SW 1271 (cell line): ENCODE results near the gene CWH43.
"Not testable (repeated sequence)": the region's sequence is repeated elsewhere in the genome, so short reads cannot be mapped to it uniquely, and the experiment has no call there.

ENCODE experiments used
- DNase-seq, 2 experiments: peaks; one replicate each; lab custom pipeline; 2025; lab: John Stamatoyannopoulos, UW

The CWH43 gene

DNA sequence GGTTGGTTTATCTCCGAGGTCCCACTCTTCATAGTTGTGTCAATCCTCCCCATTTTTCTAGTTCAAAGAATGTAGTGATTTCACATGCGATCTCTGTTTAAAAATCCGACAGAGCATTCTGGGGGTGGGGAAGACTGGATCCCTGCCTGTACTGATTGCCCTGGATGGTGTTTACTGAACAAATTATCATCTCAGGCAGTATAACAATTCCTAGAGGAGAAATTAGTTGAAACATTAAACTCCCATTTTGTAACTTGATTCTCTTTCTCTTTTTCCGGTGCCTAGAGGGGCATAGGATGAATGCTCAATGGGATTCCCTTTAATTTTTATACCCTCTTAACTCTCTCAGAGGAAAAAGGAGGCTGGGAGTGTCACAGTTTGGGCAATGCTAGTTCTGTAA, 10.0 kb upstream of the CWH43 start:
- no peak for DNase-seq

- DNase-seq: no peak
Observed at GRCh38 chr4:48979914-48980579, 6.0 kb upstream of the CWH43 start.

GRCh38 chr4:48984005-48984404, 2.1 kb upstream of the CWH43 start:
- DNase-seq: not testable (repeated sequence)

- no peak for DNase-seq
Observed at GRCh38 chr4:48985602-48985975, 486 bp upstream of the CWH43 start.

DNA sequence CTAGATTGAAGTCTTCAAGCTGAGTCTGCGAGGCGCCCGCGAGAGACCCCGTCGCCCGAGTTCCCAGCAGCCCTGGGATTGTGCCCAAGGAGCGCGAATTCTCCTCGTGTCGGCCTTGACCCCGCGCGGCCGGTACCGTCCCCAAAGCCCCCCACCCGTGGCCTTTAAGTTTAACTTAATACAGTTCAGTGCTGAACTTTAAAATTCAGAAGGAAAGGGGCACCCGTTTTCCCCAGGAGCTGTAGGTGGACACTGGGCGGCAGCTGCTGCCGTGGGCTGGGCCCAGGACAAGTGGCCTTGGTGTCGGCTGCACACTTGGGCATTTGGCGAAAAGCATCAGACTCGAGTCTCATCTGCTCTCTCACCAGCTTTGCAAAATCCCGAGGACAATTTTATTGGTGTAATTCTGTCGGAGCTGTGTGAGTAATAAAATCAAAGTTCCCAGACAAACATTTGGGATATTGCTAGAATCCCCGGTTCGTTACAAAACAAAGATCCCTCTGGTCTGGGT, 634 bp downstream of the CWH43 start:
- DNase-seq: no peak

- DNase-seq: no peak
Observed at GRCh38 chr4:48989461-48990203, 3.6 kb downstream of the CWH43 start.

GRCh38 chr4:48991357-48991756, 5.3 kb downstream of the CWH43 start:
- no peak for DNase-seq

DNA sequence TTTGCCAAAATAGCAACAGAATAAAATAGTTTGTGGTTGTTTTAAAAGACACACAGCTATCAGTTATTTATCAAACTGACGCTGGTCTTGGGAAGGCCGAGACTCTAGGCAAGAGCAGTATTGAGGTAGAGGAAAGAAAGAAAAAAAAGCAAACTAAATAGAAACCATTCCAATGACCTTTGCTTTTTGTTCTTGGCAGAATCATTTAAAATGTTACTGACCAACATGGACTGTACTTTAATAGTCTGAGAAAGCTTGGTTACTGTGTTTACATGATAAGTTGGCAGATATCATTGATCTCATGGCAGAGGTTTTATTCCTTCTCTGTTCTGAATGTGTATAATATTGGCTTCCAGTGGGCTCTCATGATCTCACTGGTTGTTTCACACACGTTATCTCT, 11.9 kb downstream of the CWH43 start:
- DNase-seq: no peak

DNA sequence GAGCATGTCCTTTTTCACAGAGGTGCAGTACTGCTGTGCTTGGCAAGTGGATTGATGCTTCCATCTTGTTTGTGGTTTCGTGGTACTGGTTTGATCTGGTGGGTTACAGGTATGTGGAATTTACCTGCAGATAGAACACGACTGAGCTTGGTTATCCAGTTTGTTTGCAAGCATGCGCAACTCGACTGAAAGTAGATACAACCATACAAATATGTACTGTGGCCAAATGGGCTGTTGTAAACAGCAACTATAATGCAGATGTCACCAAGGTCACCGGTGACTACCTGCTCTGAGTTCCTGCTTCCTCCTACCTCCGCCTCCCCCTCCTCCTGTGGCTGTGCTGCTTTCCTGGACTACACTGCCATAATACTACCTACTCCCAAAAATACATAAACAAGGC, 12.4 kb downstream of the CWH43 start:
- DNase-seq: no peak

- DNase-seq: no peak
Observed at GRCh38 chr4:49000806-49001205, 14.7 kb downstream of the CWH43 start.

GRCh38 chr4:49002931-49003330, 16.9 kb downstream of the CWH43 start:
- no peak for DNase-seq

DNA sequence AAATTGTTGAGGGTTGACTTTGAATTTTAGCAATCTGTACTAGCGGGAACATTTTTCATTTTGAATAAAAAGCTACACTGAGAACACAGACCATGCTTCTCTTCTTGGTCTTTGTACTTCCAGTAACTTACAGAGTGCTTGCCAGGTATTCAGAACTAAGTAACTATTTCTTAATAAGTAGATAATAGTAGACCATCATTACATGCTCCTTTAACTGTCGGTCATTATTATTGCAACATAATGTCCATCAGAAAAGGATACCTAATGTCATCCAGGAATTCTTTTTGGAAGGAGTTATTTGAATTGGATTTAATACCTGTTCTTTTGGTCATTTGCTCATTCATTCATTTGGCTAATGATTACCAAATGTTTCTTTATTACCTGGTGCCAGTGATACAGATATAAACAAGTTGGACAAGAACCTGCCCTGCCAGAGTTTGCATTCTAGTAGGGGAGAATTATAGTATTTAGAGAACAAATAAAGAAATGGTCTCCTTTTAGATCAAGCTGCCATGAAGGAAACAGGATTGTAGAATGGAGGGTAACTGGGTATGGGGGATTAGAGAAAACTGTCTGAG, 32.7 kb downstream of the CWH43 start:
- DNase-seq: no peak

DNA sequence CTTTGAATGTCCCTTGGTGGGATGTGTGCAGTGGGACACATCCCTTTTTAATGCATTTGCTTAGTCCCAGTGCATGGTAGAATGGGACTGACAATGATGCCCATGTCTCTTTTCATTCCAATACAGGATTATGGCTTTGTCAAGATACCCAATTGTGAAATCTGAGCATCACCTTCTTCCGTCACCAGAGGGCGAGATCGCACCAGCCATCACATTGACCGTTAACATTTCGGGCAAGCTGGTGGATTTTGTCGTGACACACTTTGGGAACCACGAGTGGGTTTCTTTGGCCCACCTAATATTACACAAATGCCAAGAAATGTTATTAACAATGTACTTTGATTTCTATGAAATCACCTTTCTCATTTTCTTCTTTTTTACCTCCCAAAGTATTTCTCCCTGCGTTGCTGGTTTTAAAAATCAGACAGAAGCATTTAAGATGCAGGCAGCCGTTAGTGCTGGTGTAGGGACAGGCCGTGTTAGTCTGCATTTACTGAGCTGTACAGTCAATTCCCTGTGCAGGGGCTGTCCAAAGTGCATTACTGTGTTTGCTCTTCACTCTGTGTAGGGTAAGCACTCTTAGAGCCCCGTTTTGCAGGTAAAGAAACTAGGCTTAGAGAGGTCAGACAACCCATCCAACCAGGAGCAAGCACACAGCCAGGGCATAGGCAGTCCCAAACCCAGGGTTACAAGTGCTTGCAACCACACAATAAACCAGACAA, 46.5 kb downstream of the CWH43 start:
- DNase-seq: peak in 1 of 2 experiments; percentile 30

- DNase-seq: no peak
Observed at GRCh38 chr4:49036528-49036927, 50.5 kb downstream of the CWH43 start.

- DNase-seq: no peak
Observed at GRCh38 chr4:49044270-49044669, 58.2 kb downstream of the CWH43 start.

DNA sequence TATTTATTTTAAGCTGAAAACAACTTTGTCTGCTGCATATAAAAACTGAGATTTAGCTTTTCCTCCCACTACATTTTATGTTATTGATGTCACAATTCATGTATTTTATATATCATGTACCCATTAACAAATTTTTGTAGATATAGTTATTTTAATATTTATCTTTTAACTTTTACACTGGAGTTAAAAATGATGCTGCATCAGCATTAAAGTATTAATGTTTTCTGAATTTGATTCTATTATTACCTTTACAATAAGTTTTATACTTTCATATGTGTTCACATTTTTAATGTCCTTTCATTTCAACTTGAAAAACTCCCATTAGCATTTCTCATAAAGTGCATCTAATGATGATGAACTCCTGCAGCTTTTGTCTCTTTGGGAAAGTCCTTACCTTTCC, 72.2 kb downstream of the CWH43 start:
- no peak for DNase-seq

DNA sequence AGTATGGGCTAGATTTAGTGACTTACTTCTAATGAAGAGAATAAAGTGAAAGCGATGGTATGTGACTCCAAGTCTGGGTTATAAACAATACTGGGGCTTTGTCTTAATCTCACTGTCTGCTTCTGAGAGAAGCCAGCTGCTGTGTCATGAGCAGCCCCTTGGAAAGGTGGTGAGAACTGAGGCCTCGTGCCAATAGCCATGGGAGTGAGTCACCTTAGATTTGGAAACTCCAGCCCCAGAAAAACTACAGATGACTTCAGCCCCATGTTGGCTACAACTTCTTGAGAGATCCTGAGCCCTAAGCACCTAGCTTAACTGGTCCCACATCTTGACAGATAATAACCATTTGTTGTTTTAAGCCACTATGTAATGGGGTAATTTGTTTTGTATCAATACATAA, 77.6 kb downstream of the CWH43 start:
- DNase-seq: no peak

GRCh38 chr4:49072196-49072595, 86.1 kb downstream of the CWH43 start:
- DNase-seq: not testable (repeated sequence)

- DNase-seq: not testable (repeated sequence)
Observed at GRCh38 chr4:49091883-49092282, 105.8 kb downstream of the CWH43 start.

DNA sequence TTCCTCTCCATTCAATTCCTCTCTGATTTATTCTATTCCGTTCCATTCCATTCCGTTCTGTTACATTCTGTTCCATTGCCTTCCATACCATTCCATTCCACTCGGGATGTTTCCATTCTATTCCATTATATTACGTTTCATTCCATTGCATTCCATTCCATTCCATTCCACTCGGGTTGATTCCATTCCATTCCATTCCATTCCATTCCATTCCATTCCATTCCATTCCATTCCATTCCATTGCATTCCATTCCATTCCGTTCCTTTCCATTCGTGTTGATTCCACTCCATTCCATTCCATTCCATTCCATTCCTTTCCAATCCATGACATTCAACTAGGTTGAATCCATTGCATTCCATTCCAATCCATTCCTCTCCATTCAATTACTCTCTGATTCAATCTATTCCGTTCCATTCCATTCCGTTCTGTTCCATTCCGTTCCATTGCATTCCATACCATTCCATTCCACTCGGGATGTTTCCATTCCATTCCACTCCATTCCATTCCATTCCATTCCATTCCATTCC, 106.6 kb downstream of the CWH43 start:
- DNase-seq: not testable (repeated sequence)

DNA sequence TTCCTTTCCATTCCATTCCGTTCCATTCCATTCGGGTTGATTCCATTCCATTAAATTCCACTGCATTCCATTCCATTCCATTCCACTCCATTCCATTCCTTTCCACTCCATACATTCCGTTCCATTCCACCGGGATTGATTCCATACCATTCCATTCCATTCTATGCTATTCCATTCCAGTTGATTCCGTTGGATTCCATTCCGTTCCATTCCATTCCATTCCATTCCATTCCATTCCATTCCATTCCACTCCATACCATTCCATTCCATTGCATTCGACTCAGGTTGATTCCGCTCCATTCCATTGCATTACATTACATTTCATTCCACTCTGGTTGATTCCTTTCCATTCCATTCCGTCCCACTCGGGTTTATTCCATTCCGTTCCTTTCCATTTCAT, 110.1 kb downstream of the CWH43 start:
- DNase-seq: not testable (repeated sequence)

- DNase-seq: not testable (repeated sequence)
Observed at GRCh38 chr4:49096627-49097026, 110.6 kb downstream of the CWH43 start.
